Astrocyte (in vitro differentiated cells and primary cell): Measurements from ENCODE around the gene LTB. TPM values are rescaled to one million over a fixed set of nuclear protein-coding genes. Genes with fewer than 3 reads are reported as not detected.

Experiments used
- DNase-seq: peaks from one replicate; pipeline ENCODE4 v3.0.0-alpha.2; 2010; ENCODE audit warnings: low read depth
- FAIRE-seq: peaks from 2 replicates; lab custom pipeline; 2011; peaks lifted over from hg19 to GRCh38; lab: Jason Lieb, UNC
- H2AFZ ChIP-seq: 2 replicates; pipeline ENCODE4 v1.6.0; 2012; ENCODE audit warnings: low read depth, low read length, inconsistent platforms
- H3K27ac ChIP-seq: 2 replicates; pipeline ENCODE4 v1.5.1; 2011; ENCODE audit warnings: low read depth, low read length, inconsistent platforms
- H3K27me3 ChIP-seq: 2 replicates; pipeline ENCODE4 v1.6.0; 2011; ENCODE audit warnings: low read length, inconsistent platforms; ENCODE audit not compliant: insufficient read depth
- H3K36me3 ChIP-seq: 2 replicates; pipeline ENCODE4 v1.5.1; 2011; ENCODE audit warnings: low read length, inconsistent platforms; ENCODE audit not compliant: insufficient read depth
- H3K4me1 ChIP-seq: 2 replicates; pipeline ENCODE4 v1.5.1; 2011; ENCODE audit warnings: low read length, inconsistent platforms; ENCODE audit not compliant: insufficient read depth
- H3K4me2 ChIP-seq: 2 replicates; pipeline ENCODE4 v1.6.0; 2012; ENCODE audit warnings: low read length, inconsistent platforms
- H3K4me3 ChIP-seq: 2 replicates; pipeline ENCODE4 v1.5.1; 2011; ENCODE audit warnings: low read depth, mild to moderate bottlenecking, low read length, inconsistent platforms; ENCODE audit not compliant: insufficient read depth
- H3K79me2 ChIP-seq: 2 replicates; pipeline ENCODE4 v1.6.0; 2012; ENCODE audit warnings: mild to moderate bottlenecking, low read length, inconsistent platforms; ENCODE audit not compliant: insufficient read depth
- H3K9ac ChIP-seq: 2 replicates; pipeline ENCODE4 v1.6.0; 2012; ENCODE audit warnings: mild to moderate bottlenecking, low read length, inconsistent platforms
- H3K9me3 ChIP-seq: 2 replicates; pipeline ENCODE4 v1.5.1; 2012; ENCODE audit warnings: low read depth, mild to moderate bottlenecking, low read length, inconsistent platforms; ENCODE audit not compliant: insufficient read depth
- H4K20me1 ChIP-seq: 2 replicates; pipeline ENCODE4 v1.6.0; 2012; ENCODE audit warnings: low read length, inconsistent platforms; ENCODE audit not compliant: insufficient read depth
- H3K27ac Mint-ChIP-seq: one replicate; pipeline ENCODE4 v1.8.0; 2021; ENCODE audit warnings: mild to moderate bottlenecking, mixed read lengths; ENCODE audit not compliant: unreplicated experiment
- H3K27me3 Mint-ChIP-seq: one replicate; pipeline ENCODE4 v1.8.0; 2021; ENCODE audit warnings: low read depth, mixed read lengths; ENCODE audit not compliant: unreplicated experiment
- H3K36me3 Mint-ChIP-seq: one replicate; pipeline ENCODE4 v1.8.0; 2021; ENCODE audit warnings: low read depth, mixed read lengths; ENCODE audit not compliant: unreplicated experiment
- H3K4me1 Mint-ChIP-seq: one replicate; pipeline ENCODE4 v1.8.0; 2021; ENCODE audit warnings: low read depth, mixed read lengths; ENCODE audit not compliant: unreplicated experiment
- H3K4me3 Mint-ChIP-seq: one replicate; pipeline ENCODE4 v1.8.0; 2021; ENCODE audit warnings: mild to moderate bottlenecking, moderate library complexity, mixed read lengths; ENCODE audit not compliant: unreplicated experiment
- H3K9me3 Mint-ChIP-seq: one replicate; pipeline ENCODE4 v1.8.0; 2021; ENCODE audit warnings: mild to moderate bottlenecking, mixed read lengths; ENCODE audit not compliant: unreplicated experiment
- CTCF ChIP-seq: IDR thresholded peaks from 2 replicates; pipeline ENCODE4 v1.5.1; 2011; ENCODE audit warnings: low read depth, mild to moderate bottlenecking, inconsistent platforms, low read length, moderate library complexity; ENCODE audit not compliant: insufficient read depth
- EZH2 ChIP-seq: IDR thresholded peaks from 2 replicates; pipeline ENCODE4 v1.6.1; 2012; ENCODE audit warnings: mild to moderate bottlenecking, low read length, inconsistent platforms; ENCODE audit not compliant: insufficient read depth
- total RNA-seq: library from RNA; stranded (reverse); gene quantifications from 2 replicates; pipeline ENCODE4 v1.2.1, GENCODE V29; 2021

Gene LTB
- total RNA-seq, 1 donor from 2014 or later, result 0.52 TPM

- Histone ChIP-seq H3K4me2 (no peak overlapping the region), H3K27ac (no peak overlapping the region), H3K27me3 (no peaks in the 10 kb centered on the region), H3K4me3 (no peak overlapping the region), H3K9ac (no peak overlapping the region), H3K4me1 (peaks cover 3% of the 10 kb centered on the region), H2AFZ (no peak overlapping the region), H3K9me3 (no peaks in the 10 kb centered on the region), H3K79me2 (peaks cover 54% of the 10 kb centered on the region), H4K20me1 (peaks cover 97% of the 10 kb centered on the region), H3K36me3 (peaks cover 72% of the 10 kb centered on the region)
- Mint-ChIP-seq H3K9me3 (no peaks in the 10 kb centered on the region), H3K4me3 (no peak overlapping the region), H3K36me3 (peaks cover 17% of the 10 kb centered on the region), H3K27ac (peak overlapping the region; percentile 55), H3K27me3 (no peaks in the 10 kb centered on the region), H3K4me1 (peaks cover 8% of the 10 kb centered on the region)
- no peak for FAIRE-seq
- no peak for DNase-seq
- TF ChIP-seq EZH2, result no peak
- no peak for TF ChIP-seq CTCF
Measured at GRCh38 chr6:31533455-31533841, 48.8 kb downstream of the LTB start.

- Histone ChIP-seq H4K20me1 (peaks cover 95% of the 10 kb centered on the region), H3K27me3 (no peaks in the 10 kb centered on the region)
Measured at GRCh38 chr6:31532644-31533454, 49.4 kb downstream of the LTB start.

More at GRCh38 chr6:31532644-31533454, 49.4 kb downstream of the LTB start:
- no peak overlapping the region for H3K4me3 ChIP-seq
- H3K36me3 ChIP-seq, result peaks cover 66% of the 10 kb centered on the region
- no peak overlapping the region for H3K4me3 Mint-ChIP-seq
- no peaks in the 10 kb centered on the region for H3K4me1 ChIP-seq
- TF ChIP-seq CTCF (no peak), EZH2 (no peak)
- no peaks in the 10 kb centered on the region for H3K9me3 ChIP-seq
- H3K4me2 ChIP-seq, result no peak overlapping the region
- H3K27me3 Mint-ChIP-seq, result no peaks in the 10 kb centered on the region
- no peak for FAIRE-seq
- H3K36me3 Mint-ChIP-seq, result peaks cover 15% of the 10 kb centered on the region
- no peak for DNase-seq
- no peak overlapping the region for H3K9ac ChIP-seq
- peaks cover 5% of the 10 kb centered on the region for H3K4me1 Mint-ChIP-seq
- peaks cover 48% of the 10 kb centered on the region for H3K79me2 ChIP-seq
- H2AFZ ChIP-seq, result no peak overlapping the region
- H3K27ac ChIP-seq, result no peak overlapping the region
- H3K27ac Mint-ChIP-seq, result no peak overlapping the region
- no peaks in the 10 kb centered on the region for H3K9me3 Mint-ChIP-seq
